Measurements from ENCODE around the gene SORBS2.

DNA sequence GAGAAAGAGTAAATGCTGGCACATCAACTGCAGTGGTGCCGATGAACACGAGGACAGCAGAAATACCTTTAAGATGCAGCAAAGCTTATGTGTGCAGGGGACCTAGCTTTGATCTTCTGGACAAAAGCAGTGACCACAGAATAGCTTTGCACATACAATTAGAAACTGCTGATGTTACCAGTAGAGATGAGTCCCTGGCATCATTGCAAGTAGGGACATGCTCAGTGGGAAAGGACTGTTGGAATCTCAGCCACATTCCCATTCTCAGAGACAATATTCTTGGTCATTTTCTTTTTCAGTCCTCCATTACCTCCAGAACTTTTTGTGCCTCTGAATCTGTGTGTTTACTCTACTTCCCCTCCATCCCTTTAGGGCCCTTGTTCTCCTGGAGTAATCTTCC, 259.7 kb downstream of the SORBS2 start:
- TF ChIP-seq, protein P1, sequence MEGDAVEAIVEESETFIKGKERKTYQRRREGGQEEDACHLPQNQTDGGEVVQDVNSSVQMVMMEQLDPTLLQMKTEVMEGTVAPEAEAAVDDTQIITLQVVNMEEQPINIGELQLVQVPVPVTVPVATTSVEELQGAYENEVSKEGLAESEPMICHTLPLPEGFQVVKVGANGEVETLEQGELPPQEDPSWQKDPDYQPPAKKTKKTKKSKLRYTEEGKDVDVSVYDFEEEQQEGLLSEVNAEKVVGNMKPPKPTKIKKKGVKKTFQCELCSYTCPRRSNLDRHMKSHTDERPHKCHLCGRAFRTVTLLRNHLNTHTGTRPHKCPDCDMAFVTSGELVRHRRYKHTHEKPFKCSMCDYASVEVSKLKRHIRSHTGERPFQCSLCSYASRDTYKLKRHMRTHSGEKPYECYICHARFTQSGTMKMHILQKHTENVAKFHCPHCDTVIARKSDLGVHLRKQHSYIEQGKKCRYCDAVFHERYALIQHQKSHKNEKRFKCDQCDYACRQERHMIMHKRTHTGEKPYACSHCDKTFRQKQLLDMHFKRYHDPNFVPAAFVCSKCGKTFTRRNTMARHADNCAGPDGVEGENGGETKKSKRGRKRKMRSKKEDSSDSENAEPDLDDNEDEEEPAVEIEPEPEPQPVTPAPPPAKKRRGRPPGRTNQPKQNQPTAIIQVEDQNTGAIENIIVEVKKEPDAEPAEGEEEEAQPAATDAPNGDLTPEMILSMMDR (IDR thresholded peaks at IDR 0.05), result no peak
- no peak for TF ChIP-seq POLR2AphosphoS5 (IDR thresholded peaks at IDR 0.05; ENCODE audit: insufficient read depth in 1 of 2, low read depth in 1 of 2)
